GM10266 (cell line): ENCODE data around the gene SFMBT1.

Experiments used
- DNase-seq: peaks from one replicate; pipeline ENCODE4 v3.0.0; 2012; ENCODE audit errors: extremely low spot score
- TF ChIP-seq, protein P1 (sequence below): IDR thresholded peaks from 2 replicates; pipeline ENCODE4 v1.5.1; 2012; ENCODE audit warnings: mild to moderate bottlenecking, low read depth; ENCODE audit not compliant: control insufficient read depth, insufficient read depth; ENCODE audit errors: missing control alignments

SFMBT1 gene

DNA sequence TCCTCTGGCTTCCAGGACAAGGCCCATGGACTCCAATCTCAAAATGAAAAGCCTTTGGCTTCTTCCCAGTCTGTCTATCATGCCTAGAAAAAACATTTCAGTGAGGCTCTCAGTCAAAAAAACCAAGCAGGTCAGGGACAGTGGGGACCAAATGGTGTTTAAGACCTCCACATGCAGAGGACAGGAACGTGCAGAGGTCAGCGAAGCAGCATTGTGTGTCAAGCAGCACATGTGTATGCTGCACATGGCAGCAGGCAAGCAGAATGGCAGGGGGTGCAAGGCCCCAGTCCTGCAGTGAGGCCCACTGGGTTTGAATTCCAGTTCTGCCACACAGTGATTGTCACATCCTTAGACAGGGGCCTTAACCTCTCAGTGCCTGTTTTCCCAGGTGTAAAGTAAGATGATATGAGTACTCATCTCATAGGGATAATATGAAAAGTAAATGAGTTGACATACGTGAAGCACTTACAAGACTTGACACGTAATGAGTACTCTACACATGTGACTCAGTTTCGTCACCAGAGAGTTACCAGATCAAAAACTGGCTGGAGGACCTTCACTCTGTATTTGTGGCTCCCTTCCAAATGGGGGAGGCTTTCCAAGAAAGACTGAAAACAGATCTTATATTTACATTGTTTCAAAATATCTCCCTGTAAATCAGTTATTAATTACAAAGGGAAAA, 159.7 kb downstream of the SFMBT1 start:
- no peak for DNase-seq
- TF ChIP-seq, protein P1, sequence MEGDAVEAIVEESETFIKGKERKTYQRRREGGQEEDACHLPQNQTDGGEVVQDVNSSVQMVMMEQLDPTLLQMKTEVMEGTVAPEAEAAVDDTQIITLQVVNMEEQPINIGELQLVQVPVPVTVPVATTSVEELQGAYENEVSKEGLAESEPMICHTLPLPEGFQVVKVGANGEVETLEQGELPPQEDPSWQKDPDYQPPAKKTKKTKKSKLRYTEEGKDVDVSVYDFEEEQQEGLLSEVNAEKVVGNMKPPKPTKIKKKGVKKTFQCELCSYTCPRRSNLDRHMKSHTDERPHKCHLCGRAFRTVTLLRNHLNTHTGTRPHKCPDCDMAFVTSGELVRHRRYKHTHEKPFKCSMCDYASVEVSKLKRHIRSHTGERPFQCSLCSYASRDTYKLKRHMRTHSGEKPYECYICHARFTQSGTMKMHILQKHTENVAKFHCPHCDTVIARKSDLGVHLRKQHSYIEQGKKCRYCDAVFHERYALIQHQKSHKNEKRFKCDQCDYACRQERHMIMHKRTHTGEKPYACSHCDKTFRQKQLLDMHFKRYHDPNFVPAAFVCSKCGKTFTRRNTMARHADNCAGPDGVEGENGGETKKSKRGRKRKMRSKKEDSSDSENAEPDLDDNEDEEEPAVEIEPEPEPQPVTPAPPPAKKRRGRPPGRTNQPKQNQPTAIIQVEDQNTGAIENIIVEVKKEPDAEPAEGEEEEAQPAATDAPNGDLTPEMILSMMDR, result no peak

DNA sequence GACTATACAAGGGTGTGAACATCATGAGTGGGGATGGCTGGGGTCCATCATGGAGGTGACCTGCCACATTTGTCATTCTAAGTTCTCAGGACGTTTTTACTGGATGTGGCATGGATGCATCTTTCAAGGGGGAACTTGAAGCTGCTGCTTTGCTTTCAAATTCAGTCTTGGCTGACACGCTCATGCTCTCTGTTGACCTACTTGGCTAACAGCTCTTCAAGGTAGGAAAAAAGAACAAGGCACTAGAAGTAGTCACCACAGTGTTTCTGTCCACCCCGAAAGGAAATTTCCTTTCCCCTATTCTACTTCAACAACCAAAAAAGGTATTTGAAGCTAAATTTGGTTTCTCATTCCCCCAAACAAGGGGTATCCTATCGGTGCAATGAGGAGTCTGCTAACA, 163.5 kb downstream of the SFMBT1 start:
- TF ChIP-seq, protein P1, result no peak

DNA sequence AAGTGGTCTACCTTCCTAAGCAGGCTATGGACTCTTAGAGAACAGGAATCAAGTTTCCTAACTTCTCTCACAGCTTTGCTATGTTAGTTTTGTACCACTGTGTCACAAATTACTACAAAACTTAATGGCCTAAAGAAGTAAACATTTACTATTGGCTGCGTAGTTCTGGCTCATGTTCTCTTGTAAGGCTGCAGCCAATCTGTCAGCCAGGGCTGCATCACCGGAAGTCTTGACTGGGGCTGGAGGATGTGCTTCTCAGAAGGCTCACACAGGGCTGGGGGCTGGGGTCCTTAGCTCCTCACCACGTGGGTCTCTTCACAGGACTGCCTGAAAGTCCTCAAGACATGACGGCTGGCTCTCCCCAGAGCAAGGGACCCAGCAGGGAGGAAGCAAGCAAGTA, 164.0 kb downstream of the SFMBT1 start:
- TF ChIP-seq, protein P1, result no peak
- DNase-seq, result no peak

More for the DNA sequence above, 163.5 kb downstream of the SFMBT1 start:
- DNase-seq, result no peak

DNA sequence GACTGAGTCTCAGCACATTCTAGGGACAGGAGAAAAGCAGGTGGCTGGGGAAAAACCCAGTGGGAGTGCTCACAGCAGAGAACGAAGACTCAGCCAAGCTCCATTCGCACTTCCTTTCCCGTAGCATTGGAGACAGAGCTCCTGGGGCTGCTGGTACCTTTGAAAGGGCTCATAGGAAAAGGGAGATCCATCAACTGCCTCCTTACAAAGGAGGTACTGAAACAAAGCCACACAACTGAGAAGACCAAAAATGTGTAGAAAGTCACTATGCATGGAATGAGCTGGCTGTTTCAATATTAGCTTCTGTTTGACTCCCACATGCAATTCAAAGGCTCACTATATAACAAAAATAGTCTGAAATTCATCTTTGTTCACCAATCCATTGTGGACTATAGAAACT, 165.4 kb downstream of the SFMBT1 start:
- TF ChIP-seq, protein P1, result no peak

DNA sequence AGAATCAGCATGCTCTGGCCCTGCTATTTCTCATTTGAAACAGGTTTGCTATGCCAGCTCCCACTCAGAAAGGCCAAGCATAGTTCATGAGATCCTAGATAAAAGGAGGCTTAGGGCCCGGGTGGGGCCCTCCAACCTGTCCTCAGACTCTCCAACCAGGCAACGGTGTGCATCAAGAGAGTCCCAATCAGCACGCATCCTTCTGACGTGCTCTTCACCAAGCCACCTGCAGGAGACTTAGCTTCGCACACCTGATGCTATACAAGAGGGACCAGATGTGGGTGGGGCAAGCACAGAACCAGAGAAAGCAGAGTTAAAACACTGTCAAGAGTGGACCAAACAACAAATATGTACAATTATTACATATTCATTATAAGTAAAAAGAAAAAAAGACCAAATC, 165.8 kb downstream of the SFMBT1 start:
- DNase-seq, result no peak
- TF ChIP-seq, protein P1, result no peak

More for the DNA sequence above, 165.4 kb downstream of the SFMBT1 start:
- peak; percentile 56 for DNase-seq

DNA sequence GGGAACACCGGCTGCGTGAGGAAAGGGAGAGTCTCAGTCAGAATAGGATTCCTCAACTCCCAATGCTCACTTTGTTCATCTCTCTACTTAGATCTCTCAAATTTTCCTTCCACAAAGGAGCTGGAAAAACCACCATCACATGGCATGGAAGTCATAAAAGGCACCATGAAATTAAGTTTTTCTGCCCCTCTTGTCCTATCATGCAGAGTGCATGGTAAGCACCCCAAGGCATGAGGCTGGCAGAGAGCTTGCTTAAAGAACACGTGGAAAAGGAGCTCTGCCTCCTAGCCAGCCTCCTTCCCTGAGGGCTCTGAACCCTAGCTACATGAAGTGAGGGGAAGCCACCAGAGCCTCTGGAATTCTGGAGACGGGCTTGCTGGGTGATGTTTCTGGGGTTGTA, 166.3 kb downstream of the SFMBT1 start:
- TF ChIP-seq, protein P1, result no peak
- DNase-seq, result no peak

DNA sequence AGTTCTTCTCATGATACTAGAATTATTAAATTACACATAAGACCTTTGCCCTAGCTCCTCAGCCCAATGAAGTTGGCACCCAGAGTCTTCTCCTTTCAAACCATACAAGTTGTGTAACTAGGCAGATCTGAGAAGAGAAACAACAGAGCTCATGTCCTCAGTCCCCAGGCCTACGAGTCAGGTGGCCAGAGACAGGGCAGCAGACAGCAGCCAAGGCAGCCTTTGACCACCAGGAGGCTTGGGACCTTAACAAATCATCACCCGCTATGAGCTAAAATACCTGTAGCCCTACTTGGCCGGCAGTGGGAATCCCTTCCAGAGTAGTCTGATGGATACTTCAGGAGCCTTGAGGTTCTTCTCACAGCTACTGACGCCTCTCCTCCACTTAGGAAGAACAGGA, 166.8 kb downstream of the SFMBT1 start:
- DNase-seq, result no peak
- TF ChIP-seq, protein P1, result no peak
